ENCODE data around the gene KCNB1.

GRCh38 chr20:49427751-49428518, 54.5 kb downstream of the KCNB1 start:
- TF ChIP-seq POLR2A (IDR thresholded peaks at IDR 0.05) (no peak), CTCF (IDR thresholded peaks at IDR 0.05) (no peak)

Measured in prostate gland (tissue), 2 donors.